Central memory CD8-positive, alpha-beta T cell (primary cell): Measurements from ENCODE around the gene RNF144A.
"Not testable (repeated sequence)": the region's sequence is repeated elsewhere in the genome, so short reads cannot be mapped to it uniquely, and the experiment has no call there.

ENCODE experiments used
- ATAC-seq: fragments of 150-1000 bp; cut with Tn5 transposase; replicated peaks from 2 replicates; pipeline ENCODE4 v1.10.0; 2022; ENCODE audit warnings: mild to moderate bottlenecking, moderate FRiP score, moderate number of reproducible peaks; ENCODE audit not compliant: poor library complexity, severe bottlenecking; ENCODE audit errors: extremely low read depth
- DNase-seq, 2 donors: peaks; one replicate each; pipeline ENCODE4 v3.0.0; 2021; ENCODE audit warnings: low spot score in 2 of 2
- H3K27ac Mint-ChIP-seq: one replicate; pipeline ENCODE4 v1.8.0; 2022; ENCODE audit warnings: low read depth, mild to moderate bottlenecking, moderate library complexity, mixed read lengths
- H3K27me3 Mint-ChIP-seq: one replicate; pipeline ENCODE4 v1.8.0; 2022; ENCODE audit warnings: mixed read lengths
- H3K36me3 Mint-ChIP-seq: one replicate; pipeline ENCODE4 v1.8.0; 2022; ENCODE audit warnings: mild to moderate bottlenecking, moderate library complexity, mixed read lengths; ENCODE audit not compliant: insufficient read depth
- H3K4me1 Mint-ChIP-seq: one replicate; pipeline ENCODE4 v1.8.0; 2022; ENCODE audit warnings: mixed read lengths
- H3K4me3 Mint-ChIP-seq: one replicate; pipeline ENCODE4 v1.8.0; 2022; ENCODE audit warnings: mild to moderate bottlenecking, moderate library complexity, mixed read lengths
- H3K9me3 Mint-ChIP-seq: one replicate; pipeline ENCODE4 v1.8.0; 2022; ENCODE audit warnings: mixed read lengths

The RNF144A gene

GRCh38 chr2:6995391-6996097, 78.3 kb downstream of the RNF144A start:
- no peak for DNase-seq
- Mint-ChIP-seq H3K36me3 (peaks cover 8% of the 10 kb centered on the region), H3K27me3 (no peaks in the 10 kb centered on the region), H3K4me1 (peaks cover 32% of the 10 kb centered on the region), H3K9me3 (no peaks in the 10 kb centered on the region), H3K27ac (no peak overlapping the region), H3K4me3 (no peak overlapping the region)
- no peak for ATAC-seq

GRCh38 chr2:6999211-6999877, 82.1 kb downstream of the RNF144A start:
- DNase-seq (no peak), ATAC-seq (peak; percentile 60)
- H3K4me3 Mint-ChIP-seq = peak overlapping the region; percentile 41
- peak overlapping the region; percentile 93 for H3K27ac Mint-ChIP-seq
- peaks cover 12% of the 10 kb centered on the region for H3K36me3 Mint-ChIP-seq
- peaks cover 37% of the 10 kb centered on the region for H3K4me1 Mint-ChIP-seq
- H3K9me3 Mint-ChIP-seq = no peaks in the 10 kb centered on the region
- no peaks in the 10 kb centered on the region for H3K27me3 Mint-ChIP-seq

- H3K27ac Mint-ChIP-seq, H3K27me3 Mint-ChIP-seq, ATAC-seq, H3K9me3 Mint-ChIP-seq, DNase-seq, H3K4me3 Mint-ChIP-seq: not testable (repeated sequence)
- Mint-ChIP-seq H3K36me3 (peaks cover 15% of the 10 kb centered on the region), H3K4me1 (peaks cover 42% of the 10 kb centered on the region)
Observed at GRCh38 chr2:7001395-7001794, 84.2 kb downstream of the RNF144A start.

GRCh38 chr2:7003895-7004294, 86.7 kb downstream of the RNF144A start:
- no peak overlapping the region for H3K27ac Mint-ChIP-seq
- DNase-seq (no peak), ATAC-seq (no peak)
- H3K4me1 Mint-ChIP-seq = peaks cover 41% of the 10 kb centered on the region
- no peaks in the 10 kb centered on the region for H3K27me3 Mint-ChIP-seq
- no peak overlapping the region for H3K4me3 Mint-ChIP-seq
- H3K9me3 Mint-ChIP-seq = no peaks in the 10 kb centered on the region
- peaks cover 14% of the 10 kb centered on the region for H3K36me3 Mint-ChIP-seq

- peaks cover 38% of the 10 kb centered on the region for H3K4me1 Mint-ChIP-seq
- no peak overlapping the region for H3K4me3 Mint-ChIP-seq
- DNase-seq = no peak
Observed at GRCh38 chr2:7004636-7005035, 87.4 kb downstream of the RNF144A start.

GRCh38 chr2:7007488-7007845, 90.3 kb downstream of the RNF144A start:
- Mint-ChIP-seq H3K4me3 (no peak overlapping the region), H3K27me3 (no peaks in the 10 kb centered on the region), H3K9me3 (no peaks in the 10 kb centered on the region), H3K27ac (no peak overlapping the region), H3K4me1 (peaks cover 32% of the 10 kb centered on the region), H3K36me3 (peaks cover 10% of the 10 kb centered on the region)
- ATAC-seq (no peak), DNase-seq (no peak)

More at GRCh38 chr2:7004636-7005035, 87.4 kb downstream of the RNF144A start:
- Mint-ChIP-seq H3K9me3 (no peaks in the 10 kb centered on the region), H3K36me3 (peaks cover 12% of the 10 kb centered on the region), H3K27ac (no peak overlapping the region), H3K27me3 (no peaks in the 10 kb centered on the region)
- no peak for ATAC-seq

GRCh38 chr2:7007846-7008741, 90.9 kb downstream of the RNF144A start:
- ATAC-seq = no peak
- H3K27ac Mint-ChIP-seq = peak overlapping the region; percentile 11
- peaks cover 39% of the 10 kb centered on the region for H3K4me1 Mint-ChIP-seq

GRCh38 chr2:7009207-7009911, 92.1 kb downstream of the RNF144A start:
- Mint-ChIP-seq H3K9me3 (no peaks in the 10 kb centered on the region), H3K4me3 (no peak overlapping the region), H3K4me1 (peaks cover 44% of the 10 kb centered on the region), H3K27ac (no peak overlapping the region), H3K36me3 (peaks cover 8% of the 10 kb centered on the region), H3K27me3 (no peaks in the 10 kb centered on the region)
- ATAC-seq (no peak), DNase-seq (no peak)

More at GRCh38 chr2:7007846-7008741, 90.9 kb downstream of the RNF144A start:
- Mint-ChIP-seq H3K9me3 (no peaks in the 10 kb centered on the region), H3K27me3 (no peaks in the 10 kb centered on the region), H3K36me3 (peaks cover 8% of the 10 kb centered on the region), H3K4me3 (no peak overlapping the region)
- no peak for DNase-seq

GRCh38 chr2:7010391-7011054, 93.3 kb downstream of the RNF144A start:
- H3K4me1 Mint-ChIP-seq = peaks cover 45% of the 10 kb centered on the region
- no peak for ATAC-seq
- H3K4me3 Mint-ChIP-seq = no peak overlapping the region
- no peak overlapping the region for H3K27ac Mint-ChIP-seq
- peaks cover 13% of the 10 kb centered on the region for H3K36me3 Mint-ChIP-seq
- no peaks in the 10 kb centered on the region for H3K9me3 Mint-ChIP-seq
- DNase-seq = no peak
- no peaks in the 10 kb centered on the region for H3K27me3 Mint-ChIP-seq

GRCh38 chr2:7011356-7012083, 94.3 kb downstream of the RNF144A start:
- peaks cover 10% of the 10 kb centered on the region for H3K36me3 Mint-ChIP-seq
- H3K9me3 Mint-ChIP-seq = no peaks in the 10 kb centered on the region
- H3K4me3 Mint-ChIP-seq = no peak overlapping the region
- peaks cover 45% of the 10 kb centered on the region for H3K4me1 Mint-ChIP-seq
- DNase-seq (no peak), ATAC-seq (no peak)
- no peaks in the 10 kb centered on the region for H3K27me3 Mint-ChIP-seq
- H3K27ac Mint-ChIP-seq = no peak overlapping the region

GRCh38 chr2:7012141-7012764, 95.0 kb downstream of the RNF144A start:
- no peak for DNase-seq
- Mint-ChIP-seq H3K9me3 (no peaks in the 10 kb centered on the region), H3K27me3 (no peaks in the 10 kb centered on the region), H3K36me3 (peaks cover 12% of the 10 kb centered on the region), H3K4me3 (no peak overlapping the region), H3K4me1 (peaks cover 45% of the 10 kb centered on the region), H3K27ac (no peak overlapping the region)
- ATAC-seq = no peak
